Activated CD4-positive, alpha-beta T cell treated with anti-CD3 and anti-CD28 coated beads, Interleukin-10, Interleukin-2, amounts not matched to agents 100 ng/mL and 50 ng/mL, durations not matched to agents 16 hours and 8 hours (primary cell): Measurements from ENCODE around the gene IFI44.
A peak's percentile ranks its signal among the peaks of the same experiment; 100 is the strongest.

ENCODE experiments used
- DNase-seq: peaks from one replicate; pipeline ENCODE4 v3.0.0-alpha.2; 2020

Gene IFI44

GRCh38 chr1:78658901-78659300, 9.3 kb downstream of the IFI44 start:
- no peak for DNase-seq

- DNase-seq: no peak
Observed at GRCh38 chr1:78663923-78664322, 14.3 kb downstream of the IFI44 start.

GRCh38 chr1:78664763-78665162, 15.1 kb downstream of the IFI44 start:
- peak; percentile 29 for DNase-seq

GRCh38 chr1:78665809-78666208, 16.2 kb downstream of the IFI44 start:
- no peak for DNase-seq

- DNase-seq: no peak
Observed at GRCh38 chr1:78667939-78668338, 18.3 kb downstream of the IFI44 start.

GRCh38 chr1:78668427-78668826, 18.8 kb downstream of the IFI44 start:
- DNase-seq: no peak

- no peak for DNase-seq
Observed at GRCh38 chr1:78672428-78672827, 22.8 kb downstream of the IFI44 start.

- peak; percentile 23 for DNase-seq
Observed at GRCh38 chr1:78673120-78673519, 23.5 kb downstream of the IFI44 start.

GRCh38 chr1:78676347-78676982, 26.8 kb downstream of the IFI44 start:
- peak; percentile 57 for DNase-seq

- DNase-seq: no peak
Observed at GRCh38 chr1:78676993-78677392, 27.4 kb downstream of the IFI44 start.

- no peak for DNase-seq
Observed at GRCh38 chr1:78677788-78678187, 28.2 kb downstream of the IFI44 start.

GRCh38 chr1:78678324-78678723, 28.7 kb downstream of the IFI44 start:
- peak; percentile 10 for DNase-seq

- DNase-seq: no peak
Observed at GRCh38 chr1:78681265-78681664, 31.6 kb downstream of the IFI44 start.

GRCh38 chr1:78682496-78682895, 32.9 kb downstream of the IFI44 start:
- no peak for DNase-seq

- DNase-seq: no peak
Observed at GRCh38 chr1:78683079-78683478, 33.4 kb downstream of the IFI44 start.

- no peak for DNase-seq
Observed at GRCh38 chr1:78687315-78687714, 37.7 kb downstream of the IFI44 start.

- DNase-seq: no peak
Observed at GRCh38 chr1:78687914-78688313, 38.3 kb downstream of the IFI44 start.

GRCh38 chr1:78688697-78689096, 39.1 kb downstream of the IFI44 start:
- DNase-seq: no peak

- DNase-seq: no peak
Observed at GRCh38 chr1:78690516-78690915, 40.9 kb downstream of the IFI44 start.

GRCh38 chr1:78691995-78692747, 42.5 kb downstream of the IFI44 start:
- DNase-seq: no peak

GRCh38 chr1:78699813-78700212, 50.2 kb downstream of the IFI44 start:
- DNase-seq: no peak

GRCh38 chr1:78702426-78702825, 52.8 kb downstream of the IFI44 start:
- DNase-seq: no peak

GRCh38 chr1:78703806-78704205, 54.2 kb downstream of the IFI44 start:
- no peak for DNase-seq

GRCh38 chr1:78712467-78713051, 62.9 kb downstream of the IFI44 start:
- DNase-seq: no peak
